Measurements from ENCODE around the gene AFAP1.

GRCh38 chr4:7854216-7854615, 85.4 kb downstream of the AFAP1 start:
- no peak for TF ChIP-seq CTCF (IDR thresholded peaks at IDR 0.05; ENCODE audit: insufficient read depth, low read depth, low read length)
- TF ChIP-seq EZH2 (IDR thresholded peaks at IDR 0.05; ENCODE audit: insufficient read depth, low read length), result no peak

Measured in astrocyte (in vitro differentiated cells and primary cell).